ENCODE results near the gene CPNE4.

DNA sequence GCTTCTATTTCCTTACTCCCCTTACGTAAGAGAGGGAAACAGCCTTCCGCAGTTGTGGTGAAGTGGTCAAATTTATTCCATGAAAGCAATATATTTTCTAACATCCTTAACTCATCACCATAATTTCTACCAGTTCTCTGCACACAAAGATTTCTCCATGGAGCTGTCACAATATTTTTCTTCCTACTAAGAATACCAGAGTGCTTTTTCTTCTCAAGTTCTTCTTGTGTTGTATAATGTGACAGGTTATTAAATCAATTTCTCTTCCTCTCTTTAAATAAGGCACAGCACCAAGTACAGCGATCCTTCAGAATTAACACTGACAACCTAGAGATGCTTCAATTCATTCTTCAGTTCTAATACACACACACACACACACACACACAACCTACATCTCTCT lies 153.0 kb downstream of the CPNE4 start:
- no peak for TF ChIP-seq POLR2A (IDR thresholded peaks at IDR 0.05; ENCODE audit: low read length)
- TF ChIP-seq GATA1 (IDR thresholded peaks at IDR 0.05; ENCODE audit: low read depth, low read length) = no peak

All from erythroblast (primary cell).